NCI-H82 treated with DMSO at 0.1 percent for 48 hours (cell line): ENCODE data around the gene POLR2C.

Source experiments
- DNase-seq: peaks from one replicate; lab custom pipeline; 2025; ENCODE audit not compliant: unreplicated experiment; lab: John Stamatoyannopoulos, UW

The POLR2C gene

GRCh38 chr16:57517397-57518367 is 55.2 kb downstream of the POLR2C start:
- DNase-seq = no peak

- DNase-seq = no peak
Observed at GRCh38 chr16:57518520-57518919, 56.0 kb downstream of the POLR2C start.

- DNase-seq = no peak
Observed at GRCh38 chr16:57518922-57519321, 56.4 kb downstream of the POLR2C start.

GRCh38 chr16:57519796-57520360 is 57.4 kb downstream of the POLR2C start:
- no peak for DNase-seq
